Endothelial cell (in vitro differentiated cells): ENCODE data around the gene ZNF581. TPM values are rescaled to one million over a fixed set of nuclear protein-coding genes. Genes with fewer than 3 reads are reported as not detected.

Experiments
- DNase-seq: peaks from one replicate; pipeline ENCODE4 v3.0.0; 2021; ENCODE audit warnings: low spot score
- H3K27ac Mint-ChIP-seq: one replicate; pipeline ENCODE4 v1.8.0; 2021; ENCODE audit warnings: mixed read lengths, inconsistent platforms; ENCODE audit not compliant: unreplicated experiment
- H3K27me3 Mint-ChIP-seq: one replicate; pipeline ENCODE4 v1.8.0; 2021; ENCODE audit warnings: mild to moderate bottlenecking, moderate library complexity, mixed read lengths, inconsistent platforms; ENCODE audit not compliant: unreplicated experiment
- H3K36me3 Mint-ChIP-seq: one replicate; pipeline ENCODE4 v1.8.0; 2021; ENCODE audit warnings: mild to moderate bottlenecking, low read depth, mixed read lengths, inconsistent platforms; ENCODE audit not compliant: unreplicated experiment
- H3K4me1 Mint-ChIP-seq: one replicate; pipeline ENCODE4 v1.8.0; 2021; ENCODE audit warnings: mild to moderate bottlenecking, mixed read lengths, inconsistent platforms; ENCODE audit not compliant: unreplicated experiment
- H3K4me3 Mint-ChIP-seq: one replicate; pipeline ENCODE4 v1.8.0; 2021; ENCODE audit warnings: mild to moderate bottlenecking, mixed read lengths, inconsistent platforms; ENCODE audit not compliant: unreplicated experiment
- H3K9me3 Mint-ChIP-seq: one replicate; pipeline ENCODE4 v1.8.0; 2021; ENCODE audit warnings: mixed read lengths, inconsistent platforms; ENCODE audit not compliant: unreplicated experiment
- CTCF ChIP-seq: fragments of 200-600 bp; sonication (generic); IDR thresholded peaks from one replicate; pipeline ENCODE4 v1.5.0; 2021; ENCODE audit warnings: antibody characterized with exemption; ENCODE audit not compliant: unreplicated experiment
- total RNA-seq: library from RNA; stranded (reverse); fragmentation: NEBNext Ultra II Directional; extraction: Animal tissue kit (Norgen Biotek cat#: 25700); gene quantifications from one replicate; pipeline ENCODE4 v1.2.1, GENCODE V29; 2021; ENCODE audit not compliant: unreplicated experiment

The ZNF581 gene
- total RNA-seq, 1 donor from 2014 or later: 47.2 TPM

- Mint-ChIP-seq H3K4me3 (no peak overlapping the region), H3K36me3 (peaks cover 31% of the 10 kb centered on the region), H3K4me1 (no peaks in the 10 kb centered on the region), H3K27ac (no peak overlapping the region), H3K27me3 (peaks cover 8% of the 10 kb centered on the region), H3K9me3 (no peaks in the 10 kb centered on the region)
- DNase-seq: no peak
- TF ChIP-seq CTCF: no peak
These were observed 49.2 kb downstream of the ZNF581 start for GRCh38 chr19:55692681-55693081.

- Mint-ChIP-seq H3K36me3 (peaks cover 34% of the 10 kb centered on the region), H3K4me1 (no peaks in the 10 kb centered on the region)
- no peak for DNase-seq
These were observed 50.0 kb downstream of the ZNF581 start for GRCh38 chr19:55693336-55693974.

GRCh38 chr19:55694241-55694655 is 50.8 kb downstream of the ZNF581 start:
- no peak for TF ChIP-seq CTCF
- no peak for DNase-seq
- Mint-ChIP-seq H3K9me3 (no peaks in the 10 kb centered on the region), H3K36me3 (peaks cover 37% of the 10 kb centered on the region), H3K27me3 (peaks cover 7% of the 10 kb centered on the region), H3K4me1 (no peaks in the 10 kb centered on the region), H3K27ac (no peak overlapping the region), H3K4me3 (no peak overlapping the region)

More at GRCh38 chr19:55693336-55693974, 50.0 kb downstream of the ZNF581 start:
- Mint-ChIP-seq H3K4me3 (no peak overlapping the region), H3K27ac (no peak overlapping the region), H3K9me3 (no peaks in the 10 kb centered on the region), H3K27me3 (peaks cover 7% of the 10 kb centered on the region)
- no peak for TF ChIP-seq CTCF

- H3K36me3 Mint-ChIP-seq: peaks cover 34% of the 10 kb centered on the region
- no peak for TF ChIP-seq CTCF
- H3K27me3 Mint-ChIP-seq: peaks cover 7% of the 10 kb centered on the region
- no peak overlapping the region for H3K27ac Mint-ChIP-seq
- no peaks in the 10 kb centered on the region for H3K4me1 Mint-ChIP-seq
- DNase-seq: no peak
- no peaks in the 10 kb centered on the region for H3K9me3 Mint-ChIP-seq
- no peak overlapping the region for H3K4me3 Mint-ChIP-seq
These were observed 51.4 kb downstream of the ZNF581 start for GRCh38 chr19:55694656-55695491.

Other genes starting within 250 kb of the ZNF581 start
- 56.2 TPM for gene UBE2S, start 235.9 kb upstream of the ZNF581 start, total RNA-seq
- not detected for gene SHISA7, start 200.3 kb upstream of the ZNF581 start, total RNA-seq
- gene ISOC2, start 182.0 kb upstream of the ZNF581 start, total RNA-seq: 20.2 TPM
- not detected for gene C19orf85, start 178.9 kb upstream of the ZNF581 start, total RNA-seq
- gene ZNF628, start 167.0 kb upstream of the ZNF581 start, total RNA-seq: 8.7 TPM
- gene NAT14, start 158.5 kb upstream of the ZNF581 start, total RNA-seq: 37.7 TPM
- gene SSC5D, start 155.2 kb upstream of the ZNF581 start, total RNA-seq: 0.95 TPM
- 0.69 TPM for gene SBK2, start 106.5 kb upstream of the ZNF581 start, total RNA-seq
- 3.6 TPM for gene SBK3, start 98.1 kb upstream of the ZNF581 start, total RNA-seq
- gene ZNF579, start 62.8 kb upstream of the ZNF581 start, total RNA-seq: 36.4 TPM
- gene FIZ1, start 44.1 kb upstream of the ZNF581 start, total RNA-seq: 21.5 TPM
- gene ZNF524, start 43.4 kb upstream of the ZNF581 start, total RNA-seq: 9.3 TPM
- gene ZNF865, start 38.0 kb upstream of the ZNF581 start, total RNA-seq: 14.5 TPM
- gene ZNF784, start 19.1 kb upstream of the ZNF581 start, total RNA-seq: 6.8 TPM
- 34.0 TPM for gene ZNF580, start 2.6 kb upstream of the ZNF581 start, total RNA-seq
- gene CCDC106, start 4.6 kb downstream of the ZNF581 start, total RNA-seq: 20.1 TPM
- gene U2AF2, start 11.4 kb downstream of the ZNF581 start, total RNA-seq: 219 TPM
- gene EPN1, start 31.6 kb downstream of the ZNF581 start, total RNA-seq: 250 TPM
- not detected for gene NLRP9, start 94.8 kb downstream of the ZNF581 start, total RNA-seq
- gene RFPL4A, start 115.4 kb downstream of the ZNF581 start, total RNA-seq: not detected
- not detected for gene RFPL4AL1, start 125.5 kb downstream of the ZNF581 start, total RNA-seq
- not detected for gene NLRP11, start 188.3 kb downstream of the ZNF581 start, total RNA-seq
- not detected for gene NLRP4, start 192.9 kb downstream of the ZNF581 start, total RNA-seq